ENCODE results near the gene SLC25A24.
"Not testable (repeated sequence)": the region's sequence is repeated elsewhere in the genome, so short reads cannot be mapped to it uniquely, and the experiment has no call there.

The SLC25A24 gene

DNA sequence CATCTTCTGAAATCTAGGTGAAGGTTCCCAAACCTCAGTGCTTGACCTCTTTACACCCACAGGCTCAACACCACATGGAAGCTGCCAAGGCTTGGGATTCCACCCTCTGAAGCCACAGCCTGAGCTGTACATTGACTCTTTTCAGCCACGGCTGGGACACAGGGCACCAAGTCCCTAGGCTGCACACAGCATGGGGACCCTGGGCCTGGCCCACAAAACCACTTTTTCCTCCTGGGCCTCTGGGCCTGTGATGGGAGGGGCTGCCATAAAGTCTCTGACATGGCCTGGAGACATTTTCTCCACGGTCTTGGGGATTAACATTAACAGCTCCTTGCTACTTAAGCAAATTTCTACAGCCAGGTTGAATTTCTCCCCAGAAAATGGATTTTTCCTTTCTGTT lies 67.8 kb downstream of the SLC25A24 start:
- DNase-seq = not testable (repeated sequence)

DNA sequence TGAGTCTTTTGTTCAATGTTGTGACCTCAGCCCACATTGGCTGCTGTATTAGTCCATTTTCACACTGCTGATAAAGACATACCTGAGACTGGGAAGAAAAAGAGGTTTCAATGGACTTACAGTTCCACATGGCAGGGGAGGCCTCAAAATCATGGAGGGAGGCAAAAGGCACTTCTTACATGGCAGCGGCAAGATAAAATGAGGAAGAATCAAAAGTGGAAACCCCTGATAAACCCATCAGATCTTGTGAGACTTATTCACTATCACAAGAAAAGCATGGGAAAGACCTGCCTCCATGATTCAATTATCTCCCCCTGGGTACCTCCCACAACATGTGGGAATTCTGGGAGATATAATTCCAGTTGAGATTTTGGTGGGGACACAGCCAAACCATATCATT lies 68.9 kb downstream of the SLC25A24 start:
- not testable (repeated sequence) for DNase-seq

GRCh38 chr1:108130794-108131193 lies 69.3 kb downstream of the SLC25A24 start:
- DNase-seq = no peak

DNA sequence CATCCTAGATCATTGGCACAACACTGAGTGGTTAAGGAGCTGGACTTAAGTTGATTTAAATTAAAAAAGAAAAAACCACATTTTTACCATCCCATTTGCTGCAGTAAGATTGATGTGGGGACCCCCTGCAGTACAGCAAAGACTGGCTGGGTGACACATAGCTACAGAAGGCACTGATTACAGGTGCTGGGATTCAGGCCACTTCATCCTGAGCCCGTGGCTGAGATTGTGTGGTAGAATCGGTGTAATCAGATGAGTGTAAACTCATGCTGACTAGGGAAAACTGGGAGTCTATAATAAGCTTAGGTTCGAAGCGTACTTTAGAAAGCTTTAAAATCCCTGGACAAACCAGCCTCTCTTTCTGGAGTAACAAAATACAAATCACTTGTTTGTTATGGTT lies 70.1 kb downstream of the SLC25A24 start:
- DNase-seq = peak; percentile 76

- peak; percentile 87 for DNase-seq
Measured at GRCh38 chr1:108125312-108126138, 74.6 kb downstream of the SLC25A24 start.

DNA sequence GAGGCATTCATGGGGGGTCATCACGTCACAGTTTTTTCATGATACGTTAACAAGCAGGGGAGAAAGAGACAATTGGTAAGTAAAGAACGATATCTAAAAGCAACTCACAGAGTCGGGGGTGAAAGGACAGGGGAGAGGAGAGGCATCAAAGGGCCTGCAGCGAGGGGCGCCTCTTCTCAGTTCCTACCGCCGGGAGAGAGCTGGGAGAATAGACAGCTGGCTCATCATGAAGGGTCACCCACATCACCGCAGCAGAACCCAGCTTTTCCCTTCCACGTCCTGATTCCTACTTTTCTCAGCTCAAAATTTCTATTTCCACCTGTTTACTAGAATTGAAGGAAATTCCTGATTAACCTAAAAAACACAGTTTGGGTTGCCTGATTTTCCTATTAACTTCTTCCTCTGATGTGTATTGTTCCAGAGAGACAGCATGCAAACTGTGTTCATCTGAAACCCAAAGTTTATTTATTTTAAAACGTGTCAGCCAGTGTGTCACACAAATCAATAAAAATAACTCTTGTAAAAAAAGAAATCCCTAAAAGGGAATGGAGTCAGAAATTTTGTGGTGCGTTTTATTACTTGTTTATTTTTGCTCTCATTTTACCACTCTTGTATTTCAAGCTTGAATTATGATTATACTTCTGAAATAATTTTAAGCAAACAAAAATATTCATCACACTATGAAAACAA lies 75.4 kb downstream of the SLC25A24 start:
- DNase-seq = no peak

DNA sequence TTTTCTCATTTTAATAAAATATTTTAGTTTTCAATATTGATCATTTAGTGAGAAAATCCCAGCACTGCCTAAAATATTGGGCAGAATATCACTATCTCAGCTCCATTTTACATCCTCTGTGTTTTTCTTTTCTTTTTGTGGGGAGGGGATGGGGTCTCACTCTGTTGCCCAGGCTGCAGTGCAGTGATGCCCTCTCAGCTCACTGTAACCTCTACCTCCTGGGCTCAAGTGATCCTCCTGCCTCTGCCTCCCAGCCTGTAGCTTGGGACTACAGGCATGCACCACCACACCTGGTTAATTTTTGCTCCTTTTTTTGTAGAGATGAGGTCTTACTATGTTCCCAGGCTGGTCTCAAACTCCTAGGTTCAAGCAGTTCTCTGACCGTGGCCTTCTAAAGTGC lies 76.1 kb downstream of the SLC25A24 start:
- DNase-seq = no peak

DNA sequence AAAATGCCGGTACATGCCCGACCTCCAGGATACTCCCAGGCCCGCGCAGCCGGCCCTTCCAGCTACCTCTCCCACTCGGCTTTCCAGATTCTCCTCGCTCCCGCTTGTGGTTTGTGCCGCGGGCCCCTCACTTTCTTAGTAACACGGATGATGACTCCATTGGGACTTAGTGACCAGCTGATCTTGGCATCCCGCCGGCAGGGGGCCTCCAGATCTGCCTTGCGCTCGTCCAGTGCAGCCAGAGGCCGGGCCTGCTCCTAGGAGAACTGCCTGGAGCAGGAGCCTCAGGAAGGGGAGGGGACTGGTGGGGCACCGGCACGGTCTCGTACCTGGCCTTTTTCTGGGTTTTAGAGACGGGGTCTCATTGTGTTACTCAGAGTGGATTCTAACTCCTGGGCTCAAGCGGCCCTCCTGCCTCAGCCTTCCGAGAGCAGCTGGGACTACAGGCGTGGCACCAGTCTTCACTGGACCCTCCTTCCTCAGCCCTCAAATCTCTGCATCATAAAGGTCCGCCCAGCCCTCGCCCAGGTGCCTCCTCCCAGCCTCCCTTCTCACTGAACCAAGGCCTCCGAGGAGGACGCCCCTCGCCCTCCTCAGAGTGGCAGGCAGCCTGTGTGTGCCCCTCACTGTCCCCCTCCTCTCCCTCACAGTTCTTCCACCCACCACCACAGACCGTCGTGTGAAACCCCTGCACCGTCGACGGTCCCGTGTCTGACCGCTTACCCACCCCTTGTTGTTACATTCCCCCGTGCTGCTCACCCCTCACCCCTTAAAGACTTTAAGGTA lies 78.6 kb downstream of the SLC25A24 start:
- DNase-seq = no peak

DNA sequence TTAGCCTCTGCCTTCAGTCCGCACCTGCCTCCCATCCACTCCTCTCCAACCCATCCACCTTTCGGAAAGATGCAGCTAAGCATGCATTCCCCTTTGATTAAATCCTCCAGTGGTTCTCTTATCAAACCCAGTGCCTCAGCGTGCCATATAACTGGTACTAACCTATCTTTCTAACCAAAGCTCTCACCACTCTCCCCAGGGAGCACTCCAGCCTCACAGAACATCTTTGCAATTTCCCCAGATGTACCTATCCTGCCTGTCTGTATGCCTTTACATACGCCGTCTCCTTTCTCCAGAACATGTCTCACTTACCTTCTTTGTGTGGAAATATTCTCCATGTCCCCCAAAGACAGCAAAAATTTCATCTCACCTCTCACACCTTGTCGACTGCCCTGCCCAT lies 80.0 kb downstream of the SLC25A24 start:
- DNase-seq = no peak

DNA sequence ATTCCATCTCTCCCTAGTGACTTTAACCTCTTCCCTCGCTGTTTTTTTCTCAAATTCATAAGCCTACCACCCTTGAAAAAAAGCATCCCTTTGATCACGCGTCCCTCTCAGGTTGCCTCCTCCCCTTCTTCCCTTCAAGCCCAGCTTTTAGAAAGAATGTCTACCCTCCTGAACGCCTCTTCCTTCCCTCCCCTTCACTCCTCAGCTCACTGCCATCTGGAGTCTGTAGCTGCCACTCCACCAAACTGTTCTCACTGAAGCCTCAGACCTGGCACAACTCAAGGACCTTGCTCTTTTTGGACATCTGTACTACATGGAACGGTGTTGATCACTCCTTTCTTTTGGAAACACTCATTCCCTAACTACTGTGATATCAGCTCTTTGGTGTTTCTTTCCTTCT lies 80.6 kb downstream of the SLC25A24 start:
- DNase-seq = no peak

DNA sequence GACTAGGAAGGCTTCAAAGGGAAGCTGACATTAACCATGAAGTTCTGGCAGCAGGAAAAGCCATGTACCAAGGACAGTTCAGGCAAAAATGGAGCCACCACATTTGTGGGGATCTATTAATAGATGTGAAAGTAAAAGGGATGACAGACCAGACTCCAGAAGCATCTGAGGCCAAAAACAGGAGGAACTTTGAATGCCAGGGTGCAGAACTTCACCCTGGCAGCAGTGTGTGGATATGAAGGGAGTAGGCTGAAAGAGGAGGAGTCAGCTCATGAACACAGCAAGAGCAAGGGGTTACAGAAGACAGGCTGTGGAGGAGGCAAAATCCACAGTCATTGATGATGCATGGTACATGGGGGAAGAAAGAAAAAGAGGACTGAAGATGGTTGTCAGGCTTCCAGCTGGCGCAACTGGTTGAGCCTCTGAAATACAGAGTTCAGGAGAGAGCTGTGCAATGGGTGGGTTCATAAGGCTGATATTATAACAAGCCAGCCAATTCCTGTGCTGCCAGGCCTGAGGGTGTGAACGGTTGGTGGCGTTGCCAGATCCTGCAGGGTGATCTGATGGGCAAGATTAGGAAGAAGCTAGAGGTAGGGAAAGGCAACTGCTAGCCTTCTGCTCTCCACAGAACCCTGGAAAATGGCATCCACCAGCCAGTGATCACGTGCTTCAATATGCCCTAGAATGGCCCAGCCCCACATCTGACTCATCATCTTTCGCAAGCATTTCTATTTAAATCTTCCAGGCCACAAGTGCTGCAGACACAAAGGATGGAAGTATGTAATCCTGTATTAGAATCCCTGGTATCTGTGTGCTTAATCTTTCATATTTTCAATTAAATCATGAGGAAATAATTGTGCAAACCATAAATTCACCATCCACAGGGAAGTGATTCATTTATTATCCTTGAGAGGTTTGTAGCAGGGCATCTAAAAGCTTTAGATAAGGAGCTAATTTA lies 81.9 kb downstream of the SLC25A24 start:
- no peak for DNase-seq

GRCh38 chr1:108117237-108117636 lies 82.9 kb downstream of the SLC25A24 start:
- no peak for DNase-seq

GRCh38 chr1:108114033-108114599 lies 86.0 kb downstream of the SLC25A24 start:
- DNase-seq = no peak

DNA sequence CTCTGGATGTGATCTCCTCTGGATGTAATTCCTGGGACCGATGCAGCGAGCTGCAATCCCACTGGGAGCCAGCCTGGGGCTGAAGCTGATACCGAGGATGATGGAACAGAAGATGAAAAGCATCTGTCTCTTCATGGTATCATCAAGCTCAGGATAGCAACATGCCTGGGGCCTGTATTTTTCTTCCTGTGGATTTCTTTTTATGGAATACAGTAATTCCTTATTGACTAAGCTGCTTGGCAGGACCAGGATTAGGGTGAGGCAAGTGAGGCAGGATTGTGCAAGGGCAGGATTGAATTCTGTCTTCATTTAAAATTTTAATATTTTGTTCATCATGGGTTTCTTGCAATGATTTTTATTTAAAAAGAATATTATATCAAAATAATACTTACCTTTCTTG lies 86.6 kb downstream of the SLC25A24 start:
- DNase-seq = no peak

DNA sequence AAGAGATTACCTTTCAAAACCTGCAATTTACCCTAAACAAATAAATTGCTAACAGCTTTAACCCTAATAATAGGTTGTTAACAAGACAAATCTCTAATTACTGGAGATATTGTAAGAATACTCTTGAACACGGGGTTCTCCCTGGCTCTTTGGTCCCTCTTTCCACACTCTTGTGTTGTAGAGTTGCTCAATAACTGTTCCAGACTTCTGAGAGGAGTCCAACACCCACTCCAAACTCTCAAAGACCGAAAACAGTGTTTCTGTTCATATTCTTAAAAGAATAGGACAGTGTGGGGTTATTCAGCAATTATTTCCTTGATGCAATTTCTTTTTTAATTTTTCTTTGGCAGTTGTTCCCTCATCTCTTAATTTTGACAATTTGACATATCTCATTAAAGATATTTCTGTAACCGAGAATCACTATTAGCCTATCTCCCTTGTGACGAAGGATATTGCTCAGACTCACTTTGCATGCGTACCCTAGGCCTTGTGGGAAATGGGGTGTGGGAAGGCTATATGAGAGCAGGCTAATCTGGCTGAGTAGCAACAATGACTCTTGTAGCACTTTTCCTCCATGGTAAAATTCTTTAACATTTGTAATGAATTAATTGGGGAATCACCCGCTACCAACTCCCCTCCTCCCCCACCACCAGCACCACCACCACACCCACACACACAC lies 90.7 kb downstream of the SLC25A24 start:
- DNase-seq = no peak

- no peak for DNase-seq
Measured at GRCh38 chr1:108108119-108108518, 92.0 kb downstream of the SLC25A24 start.

- no peak for DNase-seq
Measured at GRCh38 chr1:108107658-108108057, 92.5 kb downstream of the SLC25A24 start.

DNA sequence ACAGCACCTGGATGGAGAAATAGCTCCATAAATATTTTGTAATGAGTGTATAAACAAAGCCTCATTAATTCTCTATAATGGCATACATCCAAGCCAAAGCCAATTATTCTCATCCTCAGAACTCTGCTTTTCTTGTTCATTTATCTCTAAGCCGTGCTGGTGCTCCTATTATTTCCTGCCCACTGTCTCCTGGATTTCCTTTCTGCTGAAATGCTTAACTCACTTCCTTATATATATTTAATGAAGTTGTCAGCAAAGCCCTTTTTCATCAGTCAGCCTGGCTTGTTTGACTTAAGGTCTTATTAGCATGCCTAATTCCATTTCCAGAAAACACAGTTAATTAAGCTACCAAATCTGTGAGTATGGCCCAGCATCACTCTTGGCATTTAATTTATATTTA lies 93.4 kb downstream of the SLC25A24 start:
- peak; percentile 31 for DNase-seq

DNA sequence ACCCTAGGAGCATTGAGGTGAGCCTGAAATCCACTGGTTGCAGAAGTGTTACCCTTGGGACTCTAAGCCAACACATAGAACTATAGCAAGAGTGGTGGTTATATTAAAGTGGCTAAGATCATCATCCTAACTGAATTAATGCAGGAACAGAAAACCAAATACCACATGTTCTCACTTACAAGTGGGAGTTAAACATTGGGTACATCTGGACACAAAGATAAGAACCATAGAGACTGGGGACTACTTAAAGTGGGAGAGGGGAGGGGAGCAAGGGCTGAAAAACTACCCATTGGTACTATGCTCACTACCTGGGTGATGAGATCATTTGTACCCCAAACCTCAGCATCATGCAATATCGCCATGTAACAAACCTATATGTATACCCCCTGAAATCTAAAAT lies 100.0 kb downstream of the SLC25A24 start:
- no peak for DNase-seq

DNA sequence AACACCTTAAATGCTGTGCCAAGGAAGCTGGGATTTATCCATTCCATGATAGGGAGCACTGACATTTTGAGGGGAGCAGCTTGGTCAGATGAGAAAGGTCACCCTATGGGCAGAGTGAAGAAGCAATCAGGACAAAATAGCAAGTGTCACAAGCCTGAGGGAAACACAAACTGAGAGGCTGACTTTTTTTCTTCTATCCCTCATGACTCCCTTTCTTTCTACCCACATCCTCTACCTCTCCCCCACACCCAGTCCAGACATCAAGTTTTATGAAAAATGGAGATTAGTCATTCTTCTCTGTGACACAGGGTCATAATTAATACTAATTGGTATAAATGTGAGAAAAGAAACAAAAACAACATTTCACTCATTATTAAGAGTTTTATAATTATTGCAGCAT lies 103.1 kb downstream of the SLC25A24 start:
- DNase-seq = no peak

DNA sequence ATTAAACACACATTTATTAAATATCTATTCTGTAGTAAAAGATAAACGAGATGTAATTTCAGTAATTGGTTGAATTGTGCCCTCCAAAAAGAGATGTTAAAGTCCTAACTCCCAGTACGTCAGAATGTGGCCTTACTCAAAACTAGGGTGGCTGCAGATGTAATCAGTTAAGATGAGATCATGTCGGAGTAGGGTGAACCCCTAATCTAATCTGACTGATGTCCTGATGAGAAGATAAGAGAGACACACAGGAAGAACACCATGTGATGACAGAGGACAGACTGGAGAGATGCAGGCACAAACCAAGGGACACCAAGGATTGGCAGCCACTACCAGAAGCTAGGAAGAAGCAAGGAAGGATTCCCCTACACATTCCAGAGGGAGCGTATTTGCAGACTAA lies 104.1 kb downstream of the SLC25A24 start:
- DNase-seq = no peak

GRCh38 chr1:108089477-108089876 lies 110.7 kb downstream of the SLC25A24 start:
- DNase-seq = no peak

Data from NCI-H82 (cell line).